ENCODE data around the gene WNK2.

DNA sequence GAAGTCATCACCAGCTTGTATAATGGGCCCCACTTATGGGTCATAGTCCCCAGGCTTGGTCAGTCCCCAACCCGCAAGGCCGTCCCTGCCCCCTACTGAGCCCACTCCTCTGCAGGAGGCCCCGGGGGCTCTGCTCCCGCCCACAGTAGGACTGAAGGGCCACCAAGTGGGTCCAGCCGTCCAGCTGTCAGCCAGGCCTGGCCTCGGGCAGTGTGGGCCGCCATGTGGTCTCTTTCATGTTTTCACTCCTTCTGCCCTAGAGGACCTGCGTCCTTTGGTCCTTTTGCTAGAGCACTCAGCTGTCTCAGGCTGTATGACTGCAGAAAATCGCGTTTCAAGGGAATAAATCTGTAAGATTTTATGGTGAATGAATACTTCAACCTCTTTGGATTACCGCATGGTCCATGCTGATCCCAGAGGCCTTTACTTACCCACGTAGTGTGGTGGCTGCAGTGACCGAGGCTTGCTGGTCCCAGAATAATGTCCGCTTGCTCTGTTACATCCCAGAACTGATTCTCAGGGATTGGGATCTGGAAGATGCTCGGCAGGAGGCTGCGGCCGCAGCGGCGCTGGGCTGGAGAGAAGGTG is 161.8 kb downstream of the WNK2 start:
- TF ChIP-seq POLR2A (IDR thresholded peaks at IDR 0.05; ENCODE audit: low read length) (no peak), GATA1 (IDR thresholded peaks at IDR 0.05; ENCODE audit: low read depth, low read length) (no peak)
